Psoas muscle (tissue), 8 donors: Measurements from ENCODE around the gene TRAFD1. TPM values are rescaled to one million over a fixed set of nuclear protein-coding genes. Genes with fewer than 3 reads are reported as not detected.

Source experiments
- ATAC-seq, 4 donors: fragments of 200-7000 bp; cut with Tn5 transposase; one replicate each; pipeline ENCODE4 v1.9.1; 2020; ENCODE audit warnings: moderate library complexity in 3 of 4, mild to moderate bottlenecking in 2 of 4
- DNase-seq, 2 donors: peaks; one replicate each; pipeline ENCODE4 v3.0.0-alpha.2; 2020
- H3K27ac ChIP-seq: fragments of 200-600 bp; one replicate; pipeline ENCODE4 v1.8.0; 2022
- H3K27me3 ChIP-seq, 3 donors: fragments of 200-600 bp in 1 of 3; one replicate each; pipeline versions ENCODE4 v1.6.1 to v1.8.0; 2013 to 2022; ENCODE audit warnings: low read length in 2 of 3, mild to moderate bottlenecking in 2 of 3, moderate library complexity in 1 of 3; ENCODE audit not compliant: insufficient read depth in 3 of 3
- H3K36me3 ChIP-seq, 2 donors: fragments of 200-600 bp in 1 of 2; one replicate each; pipeline versions ENCODE4 v1.6.1 to v1.8.0; 2013 to 2022; ENCODE audit warnings: low read depth in 1 of 2, mild to moderate bottlenecking in 1 of 2, moderate library complexity in 1 of 2; ENCODE audit not compliant: insufficient read depth in 1 of 2
- H3K4me1 ChIP-seq: fragments of 200-600 bp; one replicate; pipeline ENCODE4 v1.8.0; 2022
- H3K4me3 ChIP-seq: fragments of 200-600 bp; one replicate; pipeline ENCODE4 v1.8.0; 2022; ENCODE audit warnings: mild to moderate bottlenecking
- H3K9me3 ChIP-seq: fragments of 200-600 bp; one replicate; pipeline ENCODE4 v1.8.0; 2022
- WGBS, 3 donors: extraction: QIAGEN DNeasy Blood & Tissue Kit; methylation state at CpG; one replicate each; pipeline versions ENCODE4 v1.1.6 to v1.1.7; 2013; 5-methylcytosine and 5-hydroxymethylcytosine counted together
- intact Hi-C, 2 donors: fragments of 100-400 bp; cut with DNase I; formaldehyde crosslinking; loops; one replicate each; pipeline versions ENCODE4 v1.11.0 to v1.14.2; 2022
- polyA plus RNA-seq, 3 donors: library from polyadenylated mRNA; stranded (reverse); fragments of 200-250 nt; gene quantifications; one replicate each; pipeline ENCODE4 v1.2.3, GENCODE V29; 2013
- total RNA-seq, 4 donors: library from RNA; stranded (reverse); fragmentation: NEBNext Ultra II Directional in 2 of 4; extraction: Animal tissue kit (Norgen Biotek cat#: 25700) in 2 of 4; gene quantifications; one replicate each; pipeline versions ENCODE4 v1.2.1 to v1.2.4, GENCODE V29; 2021 to 2023
- TF ChIP-seq, protein P1 (sequence below): fragments of 200-600 bp; IDR thresholded peaks from one replicate; pipeline ENCODE4 v1.8.0; 2022; ENCODE audit warnings: antibody characterized with exemption
- donor health status: healthy with polysubstance abuse.
- donor health status: DM: no; HTN: no; CAD: no; lungs with moderate emphysema.
- donor health status: Bipolar disorder and iron deficiency.
- donor health status: healthy.
- donor health status: DM: yes; HTN: yes; CAD: no.
- donor health status: DM: no; HTN: no; CAD: no.
- donor health status: DM: no; HTN: no; CAD: no.
- donor health status: DM: yes; HTN: yes; CAD: no.

TRAFD1 gene
- total and polyA plus RNA-seq, 7 donors, result 5.0 to 21.0 (median 16.0) TPM

DNA sequence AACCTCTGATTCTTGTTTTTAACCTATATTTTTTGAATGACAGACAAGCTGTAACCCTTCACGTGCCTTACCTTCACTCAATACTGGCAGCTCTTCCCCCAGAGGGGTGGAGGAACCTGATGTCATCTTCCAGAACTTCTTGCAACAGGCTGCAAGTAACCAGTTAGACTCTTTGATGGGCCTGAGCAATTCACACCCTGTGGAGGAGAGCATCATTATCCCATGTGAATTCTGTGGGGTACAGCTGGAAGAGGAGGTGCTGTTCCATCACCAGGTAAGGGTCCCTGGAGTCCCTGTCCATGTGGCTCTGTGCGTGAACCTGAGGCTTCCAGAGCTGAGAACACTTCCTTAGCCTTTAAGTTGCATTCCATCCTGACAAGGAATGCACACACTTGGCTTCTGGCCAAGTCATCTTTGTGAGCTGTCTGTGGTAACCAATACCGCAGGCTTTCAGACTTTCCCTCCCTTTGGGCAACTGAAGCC lies 22.7 kb downstream of the TRAFD1 start:
- ATAC-seq (no peak), DNase-seq (no peak)
- Histone ChIP-seq H3K4me3 (no peak overlapping the region), H3K9me3 (no peaks in the 10 kb centered on the region), H3K36me3 (peaks cover 6 to 99% of the 10 kb centered on the region in 2 donors), H3K27me3 (no peaks in the 10 kb centered on the region), H3K4me1 (no peaks in the 10 kb centered on the region), H3K27ac (no peak overlapping the region)
- TF ChIP-seq, protein P1, sequence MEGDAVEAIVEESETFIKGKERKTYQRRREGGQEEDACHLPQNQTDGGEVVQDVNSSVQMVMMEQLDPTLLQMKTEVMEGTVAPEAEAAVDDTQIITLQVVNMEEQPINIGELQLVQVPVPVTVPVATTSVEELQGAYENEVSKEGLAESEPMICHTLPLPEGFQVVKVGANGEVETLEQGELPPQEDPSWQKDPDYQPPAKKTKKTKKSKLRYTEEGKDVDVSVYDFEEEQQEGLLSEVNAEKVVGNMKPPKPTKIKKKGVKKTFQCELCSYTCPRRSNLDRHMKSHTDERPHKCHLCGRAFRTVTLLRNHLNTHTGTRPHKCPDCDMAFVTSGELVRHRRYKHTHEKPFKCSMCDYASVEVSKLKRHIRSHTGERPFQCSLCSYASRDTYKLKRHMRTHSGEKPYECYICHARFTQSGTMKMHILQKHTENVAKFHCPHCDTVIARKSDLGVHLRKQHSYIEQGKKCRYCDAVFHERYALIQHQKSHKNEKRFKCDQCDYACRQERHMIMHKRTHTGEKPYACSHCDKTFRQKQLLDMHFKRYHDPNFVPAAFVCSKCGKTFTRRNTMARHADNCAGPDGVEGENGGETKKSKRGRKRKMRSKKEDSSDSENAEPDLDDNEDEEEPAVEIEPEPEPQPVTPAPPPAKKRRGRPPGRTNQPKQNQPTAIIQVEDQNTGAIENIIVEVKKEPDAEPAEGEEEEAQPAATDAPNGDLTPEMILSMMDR, result no peak
- intact Hi-C loops, result loop anchor here in 1 of 2 donors (10.0 kb wide), 2 partner anchors 87 to 103 kb away; no protein-coding TSS in a partner anchor
- 80 to 83% (median 81%) methylated on average over 3 of the region's 3 CpGs for WGBS, 3 donors

DNA sequence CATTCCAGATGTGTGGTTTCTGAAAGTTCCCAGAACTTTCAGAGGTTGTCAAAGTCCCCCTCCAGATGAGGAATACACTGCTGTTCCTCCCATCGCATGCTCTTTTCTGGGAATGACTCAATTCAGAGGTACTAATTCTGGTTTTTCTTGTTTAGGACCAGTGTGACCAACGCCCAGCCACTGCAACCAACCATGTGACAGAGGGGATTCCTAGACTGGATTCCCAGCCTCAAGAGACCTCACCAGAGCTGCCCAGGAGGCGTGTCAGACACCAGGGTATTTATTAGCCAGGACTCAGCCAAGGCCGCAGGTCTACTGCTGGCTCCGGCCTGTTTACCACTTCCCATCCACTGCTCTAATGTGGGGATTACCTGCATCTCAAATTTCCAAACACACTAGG lies 24.2 kb downstream of the TRAFD1 start:
- 90 to 97% (median 94%) methylated on average over 5 of the region's 5 CpGs for WGBS, 3 donors
- intact Hi-C loops, result loop anchor here in 1 of 2 donors (10.0 kb wide), 2 partner anchors 85 to 105 kb away; no protein-coding TSS in a partner anchor
- ATAC-seq, result no peak

DNA sequence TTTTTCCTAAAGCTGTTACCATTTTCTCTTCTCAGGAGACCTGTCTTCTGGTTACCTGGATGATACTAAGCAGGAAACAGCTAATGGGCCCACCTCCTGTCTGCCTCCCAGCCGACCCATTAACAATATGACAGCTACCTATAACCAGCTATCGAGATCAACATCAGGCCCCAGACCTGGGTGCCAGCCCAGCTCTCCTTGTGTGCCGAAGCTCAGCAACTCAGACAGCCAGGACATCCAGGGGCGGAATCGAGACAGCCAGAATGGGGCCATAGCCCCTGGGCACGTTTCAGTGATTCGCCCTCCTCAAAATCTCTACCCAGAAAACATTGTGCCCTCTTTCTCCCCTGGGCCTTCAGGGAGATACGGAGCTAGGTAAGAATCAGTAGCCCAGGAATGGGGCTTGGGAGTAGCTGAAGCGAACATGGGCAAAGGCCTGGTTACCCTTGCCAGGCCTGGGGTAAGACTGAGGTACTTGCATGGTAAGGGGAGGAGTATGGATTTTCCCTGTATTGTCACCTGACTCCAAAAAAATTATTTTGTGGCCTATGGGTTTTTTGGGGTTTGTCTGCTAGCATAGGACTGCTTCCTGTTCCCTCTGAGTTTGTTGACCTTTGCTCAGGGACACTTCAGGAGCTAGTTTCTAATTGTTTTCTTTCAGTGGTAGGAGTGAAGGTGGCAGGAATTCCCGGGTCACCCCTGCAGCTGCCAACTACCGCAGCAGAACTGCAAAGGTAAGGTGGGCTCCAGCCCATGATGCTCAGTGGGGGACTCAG lies 26.6 kb downstream of the TRAFD1 start:
- WGBS, 3 donors, result 91 to 95% (median 95%) methylated on average over 11 of the region's 11 CpGs
- ATAC-seq (no peak), DNase-seq (no peak)
- H3K9me3 ChIP-seq, result no peaks in the 10 kb centered on the region
- no peak overlapping the region for H3K27ac ChIP-seq
- no peaks in the 10 kb centered on the region for H3K4me1 ChIP-seq
- no peaks in the 10 kb centered on the region for H3K27me3 ChIP-seq
- intact Hi-C loops, result no loop called here
- H3K4me3 ChIP-seq, result no peak overlapping the region
- peaks cover 6 to 77% of the 10 kb centered on the region in 2 donors for H3K36me3 ChIP-seq
- TF ChIP-seq, protein P1, result no peak

More for the DNA sequence above, 24.2 kb downstream of the TRAFD1 start:
- Histone ChIP-seq H3K9me3 (no peaks in the 10 kb centered on the region), H3K4me3 (no peak overlapping the region), H3K27me3 (no peaks in the 10 kb centered on the region), H3K36me3 (peaks cover 6 to 99% of the 10 kb centered on the region in 2 donors), H3K4me1 (no peaks in the 10 kb centered on the region), H3K27ac (no peak overlapping the region)
- TF ChIP-seq, protein P1, result no peak
- no peak for DNase-seq

DNA sequence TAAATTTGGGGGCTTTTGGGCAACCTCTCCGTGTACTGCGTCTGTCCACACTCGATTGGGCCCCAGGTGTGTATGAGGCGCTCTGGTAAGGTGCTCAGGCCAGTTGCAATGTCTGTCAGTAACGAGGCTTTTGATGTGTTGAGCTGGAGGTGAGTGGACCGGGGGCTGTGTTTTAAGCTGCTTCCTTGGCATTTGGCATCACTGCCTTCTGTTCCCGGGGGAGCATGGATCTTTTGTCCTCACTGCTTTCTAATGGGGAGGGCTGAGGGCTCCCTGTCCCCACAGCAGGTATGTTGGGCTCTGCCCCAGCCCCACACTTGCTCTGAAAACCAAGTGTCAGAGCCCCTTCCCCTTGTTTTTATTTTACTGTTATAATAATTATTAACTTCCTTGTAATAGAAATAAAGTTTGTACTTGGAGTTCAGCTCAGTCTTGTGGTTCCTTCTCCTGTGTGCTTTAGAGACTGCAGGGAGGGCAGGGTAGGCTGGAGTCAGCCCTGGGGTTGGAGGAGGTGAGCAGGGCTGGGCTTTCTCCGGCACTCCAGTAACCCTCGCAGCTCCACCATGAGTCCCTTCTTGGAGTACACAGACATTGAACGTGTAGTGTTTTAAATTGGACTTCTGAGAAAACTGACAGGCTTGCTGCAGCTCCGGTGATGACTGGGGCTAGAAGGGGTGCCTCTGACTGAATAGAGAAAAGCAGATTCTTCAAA lies 28.0 kb downstream of the TRAFD1 start:
- H3K4me1 ChIP-seq, result no peaks in the 10 kb centered on the region
- intact Hi-C loops, result no loop called here
- no peaks in the 10 kb centered on the region for H3K27me3 ChIP-seq
- TF ChIP-seq, protein P1, result no peak
- ATAC-seq (peak in 1 of 4 donors; percentile 42), DNase-seq (no peak)
- no peaks in the 10 kb centered on the region for H3K9me3 ChIP-seq
- no peak overlapping the region for H3K27ac ChIP-seq
- no peak overlapping the region for H3K4me3 ChIP-seq
- H3K36me3 ChIP-seq, result peaks cover 3 to 70% of the 10 kb centered on the region in 2 donors
- WGBS, 3 donors, result 79 to 88% (median 82%) methylated on average over 11 of the region's 11 CpGs
